GM18507 (cell line): Measurements from ENCODE around the gene CNTNAP3.
"Not testable (repeated sequence)": the region's sequence is repeated elsewhere in the genome, so short reads cannot be mapped to it uniquely, and the experiment has no call there.

Source experiments
- DNase-seq: peaks from one replicate; pipeline ENCODE4 v3.0.0; 2011; ENCODE audit warnings: low read depth; ENCODE audit not compliant: insufficient read length; ENCODE audit errors: extremely low spot score
- FAIRE-seq: peaks from 2 replicates; lab custom pipeline; 2011; peaks lifted over from hg19 to GRCh38; lab: Jason Lieb, UNC

CNTNAP3 gene

DNA sequence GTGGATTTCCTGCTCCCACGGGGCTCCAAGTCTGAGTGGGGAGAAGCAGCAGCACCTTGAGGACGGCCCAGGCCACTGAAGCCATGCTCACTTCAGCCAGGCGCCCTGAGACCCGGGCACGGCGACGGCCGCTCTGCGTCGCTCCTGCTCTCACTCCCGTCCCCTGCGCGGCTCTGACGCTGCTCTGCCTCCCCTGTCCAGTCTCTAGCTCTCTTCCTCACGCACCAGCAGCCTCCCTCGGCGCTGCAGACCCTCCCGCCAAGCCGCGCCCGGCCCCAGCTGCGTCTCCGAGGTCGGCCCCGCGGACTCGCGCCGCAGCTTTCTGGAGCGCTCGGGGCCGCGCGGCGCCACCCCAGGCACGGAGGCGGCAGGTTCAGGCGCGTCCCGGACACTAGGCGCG lies at the start of gene CNTNAP3:
CNTNAP3 (minus strand) TSS at position 188 of the 400 bp plus-strand sequence; CDS start at position 85, 103 bp downstream.
- not testable (repeated sequence) for DNase-seq, FAIRE-seq

DNA sequence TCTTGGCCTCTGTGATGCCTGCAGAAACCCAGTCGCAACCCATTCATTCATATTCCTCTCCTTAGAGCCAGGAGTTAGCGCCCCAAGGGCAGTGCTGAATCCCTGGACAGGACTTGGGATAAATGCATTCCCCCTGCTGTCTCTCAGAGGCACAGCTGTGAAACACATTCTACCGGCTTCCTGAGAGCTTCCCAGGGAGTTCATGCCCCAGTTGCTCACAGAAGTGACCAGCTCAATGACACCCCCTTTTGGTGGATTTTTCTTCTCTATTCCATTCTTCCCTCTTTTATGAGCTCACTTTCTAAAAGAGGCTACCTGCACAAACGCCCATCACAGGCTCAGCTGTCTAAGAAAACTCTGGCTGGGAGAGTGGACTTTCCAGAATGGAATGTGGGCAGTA lies 8.0 kb downstream of the CNTNAP3 start:
- not testable (repeated sequence) for FAIRE-seq, DNase-seq

DNA sequence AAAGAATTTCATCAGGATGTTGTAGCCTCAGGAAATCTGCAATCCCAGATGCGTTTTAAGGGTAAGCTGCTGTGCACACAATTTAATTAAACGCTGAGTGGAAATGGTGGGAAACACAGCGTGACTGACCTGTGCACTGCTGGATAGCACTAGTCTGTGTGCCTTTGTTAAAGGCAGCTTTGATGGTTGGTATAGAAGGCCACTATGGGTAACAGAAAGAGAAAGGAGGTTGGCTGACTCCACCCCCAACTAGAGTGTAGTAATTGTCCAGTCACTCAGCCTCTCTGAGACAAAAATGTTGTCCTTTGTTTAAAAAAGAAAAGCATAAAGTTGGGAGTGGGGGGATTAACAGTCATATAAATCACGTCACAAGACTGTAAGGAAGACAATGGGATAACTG lies 45.5 kb downstream of the CNTNAP3 start:
- not testable (repeated sequence) for FAIRE-seq

GRCh38 chr9:39232130-39232991 lies 55.6 kb downstream of the CNTNAP3 start:
- DNase-seq, FAIRE-seq: not testable (repeated sequence)

More for the DNA sequence above, 45.5 kb downstream of the CNTNAP3 start:
- DNase-seq = not testable (repeated sequence)

DNA sequence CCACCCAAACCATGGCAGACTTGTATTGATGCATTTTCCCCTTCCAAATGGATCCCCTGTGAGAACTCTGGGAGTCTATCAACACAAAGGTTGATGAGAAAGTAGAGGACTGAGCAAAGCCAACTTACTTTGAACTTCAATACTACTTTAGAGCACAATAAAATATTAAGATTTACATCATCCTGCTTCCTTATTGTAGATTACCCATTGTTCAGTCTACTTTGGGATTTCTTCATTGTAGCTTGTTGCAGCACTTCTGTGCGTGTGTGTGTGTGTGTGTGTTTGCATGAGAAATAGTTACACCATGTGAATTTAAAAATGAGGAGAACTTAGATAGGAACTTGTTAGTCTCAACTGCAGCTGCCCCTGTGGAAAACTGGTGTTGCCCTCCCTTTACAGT lies 72.0 kb downstream of the CNTNAP3 start:
- not testable (repeated sequence) for DNase-seq

DNA sequence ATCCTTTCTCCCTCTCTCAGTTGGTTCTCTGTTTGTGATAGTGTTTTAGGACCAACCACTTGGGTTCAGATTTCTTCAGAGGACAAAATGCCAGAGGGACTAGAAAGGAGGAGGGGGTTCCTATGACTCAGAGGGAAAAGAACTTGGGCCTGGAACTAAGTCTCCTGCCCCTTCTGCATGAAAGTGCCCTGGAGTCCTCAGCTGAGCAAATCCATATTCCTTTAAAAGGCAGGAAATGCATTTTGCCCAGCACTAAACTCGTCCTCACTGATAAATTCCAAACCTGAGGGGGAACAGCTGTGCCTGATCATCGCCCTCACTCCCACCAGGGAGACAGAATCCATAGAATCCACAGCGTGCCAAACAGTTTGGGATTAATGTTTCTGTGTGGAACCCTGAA lies 78.2 kb downstream of the CNTNAP3 start:
- not testable (repeated sequence) for DNase-seq, FAIRE-seq

More for the DNA sequence above, 72.0 kb downstream of the CNTNAP3 start:
- FAIRE-seq = not testable (repeated sequence)

DNA sequence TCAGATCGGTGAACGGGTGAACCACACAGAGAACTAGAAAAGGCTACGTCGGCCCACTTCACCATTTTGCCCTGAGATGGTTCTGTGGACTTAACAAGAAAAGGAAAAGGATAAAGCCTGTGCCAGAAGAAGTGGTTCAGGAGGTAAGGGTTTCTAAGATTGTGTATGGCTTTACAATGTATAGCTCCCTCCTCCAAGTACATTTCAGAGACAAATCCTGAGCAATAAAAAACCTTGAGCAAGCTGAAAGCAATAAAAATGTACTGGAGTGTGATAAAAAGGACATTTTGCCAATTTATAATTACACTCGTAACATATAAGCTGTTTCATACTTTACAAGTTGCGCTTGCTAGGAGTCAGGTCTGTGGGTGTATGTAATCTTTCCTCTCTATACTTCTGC lies 81.3 kb downstream of the CNTNAP3 start:
- FAIRE-seq = not testable (repeated sequence)

GRCh38 chr9:39205842-39206241 lies 82.1 kb downstream of the CNTNAP3 start:
- FAIRE-seq, DNase-seq: not testable (repeated sequence)

More for the DNA sequence above, 81.3 kb downstream of the CNTNAP3 start:
- DNase-seq = not testable (repeated sequence)

DNA sequence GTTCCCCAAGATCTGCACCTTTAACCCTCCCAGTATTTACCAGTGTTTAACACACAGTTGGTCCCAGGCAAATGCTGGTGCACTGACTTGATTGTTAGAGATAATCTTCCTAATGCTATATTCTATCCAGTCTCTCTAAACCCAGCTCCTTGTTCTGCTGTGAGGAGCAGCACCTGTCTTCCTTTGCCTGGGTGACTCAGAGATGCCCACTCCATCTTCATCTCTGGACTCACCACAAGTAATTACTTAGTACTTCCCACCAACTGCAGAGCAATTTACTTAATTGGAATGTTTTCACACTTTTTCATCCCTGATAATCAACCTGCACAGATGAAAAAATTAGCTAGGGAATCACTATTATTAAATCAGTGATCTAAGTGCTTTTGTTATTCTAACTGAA lies 87.6 kb downstream of the CNTNAP3 start:
- FAIRE-seq, DNase-seq: not testable (repeated sequence)

DNA sequence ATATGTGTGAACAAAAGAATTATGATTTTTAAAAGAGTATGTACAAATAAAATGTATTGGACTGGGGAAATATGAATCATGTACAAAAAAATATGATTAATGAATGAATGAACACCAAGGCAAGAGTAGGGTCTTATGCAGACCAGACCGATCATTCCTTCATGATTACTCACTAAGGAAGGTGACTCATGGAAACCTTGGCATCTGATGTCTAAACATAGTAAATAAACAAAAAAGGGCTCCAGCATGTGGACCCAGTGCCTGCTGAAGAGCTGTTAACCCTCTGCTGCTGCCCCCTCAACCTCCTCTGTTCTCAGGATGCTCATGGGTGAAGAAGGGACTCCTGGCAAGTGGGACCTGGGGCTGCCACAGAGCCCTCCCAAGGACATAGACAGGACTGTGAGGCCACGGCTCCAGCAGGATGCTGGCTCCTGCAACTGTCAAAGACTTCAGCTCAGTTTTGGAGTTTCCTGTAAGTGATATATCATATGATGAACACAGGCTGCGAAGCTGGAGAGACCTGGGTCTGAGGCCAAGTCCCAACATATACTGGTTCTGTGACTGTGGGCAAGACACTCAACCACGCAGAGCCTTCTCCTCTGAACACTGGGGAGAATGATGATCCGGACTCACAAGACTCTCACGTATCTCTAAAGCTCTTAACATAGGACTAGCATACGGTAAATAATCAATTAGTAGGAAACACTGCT lies 89.8 kb downstream of the CNTNAP3 start:
- FAIRE-seq, DNase-seq: not testable (repeated sequence)

- not testable (repeated sequence) for DNase-seq, FAIRE-seq
Measured at GRCh38 chr9:39171370-39171769, 116.6 kb downstream of the CNTNAP3 start.

GRCh38 chr9:39157714-39158113 lies 130.3 kb downstream of the CNTNAP3 start:
- not testable (repeated sequence) for FAIRE-seq, DNase-seq

- FAIRE-seq, DNase-seq: not testable (repeated sequence)
Measured at GRCh38 chr9:39132826-39133552, 155.0 kb downstream of the CNTNAP3 start.

GRCh38 chr9:39121401-39121800 lies 166.6 kb downstream of the CNTNAP3 start:
- FAIRE-seq, DNase-seq: not testable (repeated sequence)

DNA sequence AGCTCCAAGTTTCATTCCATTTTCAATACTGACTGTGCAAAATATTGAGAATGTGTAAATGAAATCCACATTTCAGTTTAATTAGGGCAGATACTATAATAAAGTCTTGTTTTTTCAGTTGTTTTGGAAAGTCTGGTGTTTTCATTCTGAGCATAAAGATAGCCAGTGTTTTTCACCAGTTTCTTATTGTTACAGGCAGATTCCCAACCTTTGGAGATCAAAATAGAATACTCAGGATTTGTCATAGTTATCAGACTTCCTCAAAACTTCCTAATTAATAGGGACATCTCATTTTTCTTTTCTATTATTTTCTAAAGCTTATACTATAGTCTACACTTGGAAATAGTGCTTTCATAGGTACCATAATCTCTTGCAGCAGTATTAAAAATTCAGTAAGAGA lies 176.2 kb downstream of the CNTNAP3 start:
- FAIRE-seq = not testable (repeated sequence)

DNA sequence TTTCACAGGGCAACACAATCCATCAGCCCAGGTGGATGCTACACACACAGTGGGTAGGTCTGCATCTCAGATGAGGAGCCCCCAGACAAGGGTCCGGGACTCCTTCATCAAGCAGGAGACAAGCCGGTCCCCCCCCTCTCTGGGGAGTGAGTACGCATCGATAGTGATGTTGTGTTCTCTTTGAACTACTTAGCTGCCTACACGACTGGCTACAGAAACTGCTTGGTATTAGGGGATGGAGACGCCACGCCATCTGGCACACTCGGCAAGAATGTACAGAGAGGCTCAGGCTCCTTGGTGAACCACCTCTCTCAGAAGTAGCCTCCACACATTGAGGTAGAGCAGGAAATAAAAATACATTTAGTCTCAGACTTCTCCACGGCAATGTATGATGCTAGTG lies 179.8 kb downstream of the CNTNAP3 start:
- no peak for FAIRE-seq
- no peak for DNase-seq

More for the DNA sequence above, 176.2 kb downstream of the CNTNAP3 start:
- not testable (repeated sequence) for DNase-seq

- not testable (repeated sequence) for DNase-seq, FAIRE-seq
Measured at GRCh38 chr9:39097208-39097607, 190.8 kb downstream of the CNTNAP3 start.

- not testable (repeated sequence) for FAIRE-seq, DNase-seq
Measured at GRCh38 chr9:39085311-39085710, 202.7 kb downstream of the CNTNAP3 start.

DNA sequence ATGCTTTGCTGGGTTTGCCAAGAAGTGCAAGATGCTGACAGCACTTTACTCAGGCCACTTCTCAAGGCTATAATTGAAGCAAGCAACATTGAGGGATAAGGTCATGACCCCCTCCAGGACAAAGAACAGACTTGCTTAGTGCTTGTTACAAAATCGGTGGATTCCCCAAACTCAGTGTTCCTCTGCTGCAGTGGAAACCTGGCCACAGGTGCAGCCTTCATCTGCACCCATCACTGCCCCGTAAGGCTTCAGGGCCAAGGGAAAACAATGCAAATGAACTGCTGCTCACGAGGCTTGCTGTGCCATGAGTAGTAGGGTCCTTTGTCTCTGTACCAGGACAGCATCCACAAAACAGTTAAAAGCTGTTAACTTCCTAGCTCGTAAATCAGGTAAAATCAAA lies 205.4 kb downstream of the CNTNAP3 start:
- not testable (repeated sequence) for FAIRE-seq, DNase-seq
